Hepatocyte (in vitro differentiated cells): ENCODE measurements around the gene PLAAT5. TPM values are rescaled to one million over a fixed set of nuclear protein-coding genes. Genes with fewer than 3 reads are reported as not detected.
A peak's percentile ranks its signal among the peaks of the same experiment; 100 is the strongest.

Source experiments
- DNase-seq: peaks from one replicate; pipeline ENCODE4 v3.0.0-alpha.2; 2016; ENCODE audit warnings: low spot score
- H2AFZ ChIP-seq: fragments of 200-600 bp; sonication (generic); 2 replicates; pipeline ENCODE4 v1.6.0; 2016; ENCODE audit warnings: antibody characterized with exemption, mild to moderate bottlenecking
- H3K27ac ChIP-seq: fragments of 200-600 bp; sonication (generic); 2 replicates; pipeline ENCODE4 v1.5.1; 2016; ENCODE audit warnings: mild to moderate bottlenecking
- H3K27me3 ChIP-seq: fragments of 200-600 bp; sonication (generic); 2 replicates; pipeline ENCODE4 v1.6.1; 2016
- H3K36me3 ChIP-seq: fragments of 200-600 bp; sonication (generic); replicated peaks from 2 replicates; pipeline ENCODE4 v1.5.1; 2016; ENCODE audit warnings: low read depth; ENCODE audit not compliant: insufficient read depth
- H3K4me1 ChIP-seq: fragments of 200-600 bp; sonication (generic); 2 replicates; pipeline ENCODE4 v1.5.1; 2016; ENCODE audit warnings: mild to moderate bottlenecking, moderate library complexity; ENCODE audit not compliant: insufficient read depth
- H3K4me2 ChIP-seq: fragments of 200-600 bp; sonication (generic); 2 replicates; pipeline ENCODE4 v1.6.0; 2016
- H3K4me3 ChIP-seq: fragments of 200-600 bp; sonication (generic); 2 replicates; pipeline ENCODE4 v1.5.1; 2016; ENCODE audit warnings: mild to moderate bottlenecking
- H3K79me2 ChIP-seq: fragments of 200-600 bp; sonication (generic); 2 replicates; pipeline ENCODE4 v1.6.0; 2017; ENCODE audit warnings: mild to moderate bottlenecking
- H3K9me2 ChIP-seq: fragments of 200-600 bp; sonication (generic); replicated peaks from 2 replicates; pipeline ENCODE4 v1.6.0; 2017; ENCODE audit warnings: mild to moderate bottlenecking; ENCODE audit not compliant: insufficient read depth
- H3K9me3 ChIP-seq: fragments of 200-600 bp; sonication (generic); 2 replicates; pipeline ENCODE4 v1.5.1; 2016; ENCODE audit warnings: low read depth, mild to moderate bottlenecking
- H4K20me1 ChIP-seq: fragments of 200-600 bp; sonication (generic); 2 replicates; pipeline ENCODE4 v1.6.0; 2016; ENCODE audit warnings: mild to moderate bottlenecking; ENCODE audit not compliant: insufficient read depth, poor library complexity, severe bottlenecking
- EZH2 ChIP-seq: fragments of 200-600 bp; sonication (generic); IDR thresholded peaks from 2 replicates; pipeline ENCODE4 v1.6.1; 2016; ENCODE audit warnings: antibody characterized with exemption, mild to moderate bottlenecking, borderline replicate concordance
- EZH2phosphoT487 ChIP-seq: fragments of 200-600 bp; sonication (generic); IDR thresholded peaks from one replicate; pipeline ENCODE4 v1.6.1; 2018; ENCODE audit warnings: antibody characterized with exemption, mild to moderate bottlenecking, low read depth, moderate library complexity; ENCODE audit not compliant: unreplicated experiment, severe bottlenecking
- WGBS: methylation state at CpG from one replicate; pipeline ENCODE4 v1.1.6; 2016; ENCODE audit warnings: low lambda C conversion rate; ENCODE audit errors: missing lambda C conversion rate; 5-methylcytosine and 5-hydroxymethylcytosine counted together
- polyA plus RNA-seq: library from polyadenylated mRNA; unstranded; fragments of >200 nt; fragmentation: Nextera tagmentation; extraction: Ambion mirVana; gene quantifications from 2 replicates; pipeline ENCODE4 v1.2.1, GENCODE V29; 2016
- total RNA-seq: library from RNA; depleted of rRNA; stranded (reverse); fragments of >200 nt; gene quantifications from 2 replicates; pipeline ENCODE4 v1.2.3, GENCODE V29; 2014
- TF ChIP-seq, protein P1 (sequence below): fragments of 200-600 bp; sonication (generic); IDR thresholded peaks from 2 replicates; pipeline ENCODE4 v1.5.1; 2016; ENCODE audit warnings: antibody characterized with exemption, mild to moderate bottlenecking; ENCODE audit not compliant: poor library complexity

PLAAT5 gene, protein sequence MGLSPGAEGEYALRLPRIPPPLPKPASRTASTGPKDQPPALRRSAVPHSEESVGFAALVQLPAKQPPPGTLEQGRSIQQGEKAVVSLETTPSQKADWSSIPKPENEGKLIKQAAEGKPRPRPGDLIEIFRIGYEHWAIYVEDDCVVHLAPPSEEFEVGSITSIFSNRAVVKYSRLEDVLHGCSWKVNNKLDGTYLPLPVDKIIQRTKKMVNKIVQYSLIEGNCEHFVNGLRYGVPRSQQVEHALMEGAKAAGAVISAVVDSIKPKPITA
- total RNA-seq (0.92 and 1.6 TPM in 2 replicates), polyA plus RNA-seq (0.18 and 0.95 TPM in 2 replicates)

DNA sequence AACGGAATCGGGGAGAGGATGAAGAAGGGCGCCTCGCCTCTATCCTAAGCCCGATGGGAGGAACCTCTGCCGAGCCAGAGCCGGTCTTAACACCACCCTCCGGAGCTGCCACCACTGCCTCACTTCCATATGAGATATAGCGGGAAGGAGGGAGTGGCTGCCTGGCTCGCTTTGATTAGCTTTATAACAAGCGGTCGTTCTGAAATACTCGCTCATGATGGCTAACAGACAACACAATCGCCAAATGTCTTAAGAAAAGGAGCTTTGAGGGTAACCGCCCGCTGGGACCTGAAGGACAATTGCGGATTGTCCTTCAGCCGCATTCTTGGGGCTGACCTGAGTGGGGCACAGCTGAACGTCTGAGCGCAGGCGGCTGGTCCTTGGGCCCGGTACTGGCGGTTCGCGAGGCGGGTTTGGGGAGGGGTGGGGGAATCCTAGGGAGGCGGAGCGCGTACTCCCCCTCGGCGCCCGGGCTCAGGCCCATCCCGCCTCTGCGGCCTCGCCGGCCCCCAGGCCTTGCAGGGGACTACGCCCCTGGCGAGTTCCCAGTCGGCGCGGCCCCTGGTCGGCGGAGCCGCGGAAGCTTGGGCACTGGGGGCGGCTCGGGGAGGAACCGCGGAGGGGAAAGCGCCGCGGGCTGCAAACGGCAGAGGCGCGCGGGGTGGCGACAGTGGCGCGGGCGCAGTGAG lies at the start of gene PLAAT5:
Gene PLAAT5 (minus strand): TSS at position 617 of the 689 bp plus-strand sequence. CDS start 133 bp downstream, at position 484.
- H2AFZ ChIP-seq = peak within 1 kb of the TSS; percentile 67
- H3K79me2 ChIP-seq = no peaks in the 10 kb centered on the region
- peaks cover 5% of the 10 kb centered on the region for H3K27me3 ChIP-seq
- peak within 1 kb of the TSS; percentile 36 for H3K27ac ChIP-seq
- no peaks in the 10 kb centered on the region for H3K9me2 ChIP-seq
- DNase-seq = peak; percentile 55
- peak within 1 kb of the TSS; percentile 22 for H3K4me3 ChIP-seq
- WGBS = 9% methylated on average over 42 of the region's 60 CpGs
- no peaks in the 10 kb centered on the region for H3K36me3 ChIP-seq
- peaks cover 3% of the 10 kb centered on the region for H3K9me3 ChIP-seq
- H3K4me1 ChIP-seq = peaks cover 8% of the 10 kb centered on the region
- H4K20me1 ChIP-seq = no peaks in the 10 kb centered on the region
- TF ChIP-seq EZH2phosphoT487 (no peak), EZH2 (no peak)
- TF ChIP-seq, protein P1, sequence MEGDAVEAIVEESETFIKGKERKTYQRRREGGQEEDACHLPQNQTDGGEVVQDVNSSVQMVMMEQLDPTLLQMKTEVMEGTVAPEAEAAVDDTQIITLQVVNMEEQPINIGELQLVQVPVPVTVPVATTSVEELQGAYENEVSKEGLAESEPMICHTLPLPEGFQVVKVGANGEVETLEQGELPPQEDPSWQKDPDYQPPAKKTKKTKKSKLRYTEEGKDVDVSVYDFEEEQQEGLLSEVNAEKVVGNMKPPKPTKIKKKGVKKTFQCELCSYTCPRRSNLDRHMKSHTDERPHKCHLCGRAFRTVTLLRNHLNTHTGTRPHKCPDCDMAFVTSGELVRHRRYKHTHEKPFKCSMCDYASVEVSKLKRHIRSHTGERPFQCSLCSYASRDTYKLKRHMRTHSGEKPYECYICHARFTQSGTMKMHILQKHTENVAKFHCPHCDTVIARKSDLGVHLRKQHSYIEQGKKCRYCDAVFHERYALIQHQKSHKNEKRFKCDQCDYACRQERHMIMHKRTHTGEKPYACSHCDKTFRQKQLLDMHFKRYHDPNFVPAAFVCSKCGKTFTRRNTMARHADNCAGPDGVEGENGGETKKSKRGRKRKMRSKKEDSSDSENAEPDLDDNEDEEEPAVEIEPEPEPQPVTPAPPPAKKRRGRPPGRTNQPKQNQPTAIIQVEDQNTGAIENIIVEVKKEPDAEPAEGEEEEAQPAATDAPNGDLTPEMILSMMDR = no peak
- peak within 1 kb of the TSS; percentile 94 for H3K4me2 ChIP-seq

DNA sequence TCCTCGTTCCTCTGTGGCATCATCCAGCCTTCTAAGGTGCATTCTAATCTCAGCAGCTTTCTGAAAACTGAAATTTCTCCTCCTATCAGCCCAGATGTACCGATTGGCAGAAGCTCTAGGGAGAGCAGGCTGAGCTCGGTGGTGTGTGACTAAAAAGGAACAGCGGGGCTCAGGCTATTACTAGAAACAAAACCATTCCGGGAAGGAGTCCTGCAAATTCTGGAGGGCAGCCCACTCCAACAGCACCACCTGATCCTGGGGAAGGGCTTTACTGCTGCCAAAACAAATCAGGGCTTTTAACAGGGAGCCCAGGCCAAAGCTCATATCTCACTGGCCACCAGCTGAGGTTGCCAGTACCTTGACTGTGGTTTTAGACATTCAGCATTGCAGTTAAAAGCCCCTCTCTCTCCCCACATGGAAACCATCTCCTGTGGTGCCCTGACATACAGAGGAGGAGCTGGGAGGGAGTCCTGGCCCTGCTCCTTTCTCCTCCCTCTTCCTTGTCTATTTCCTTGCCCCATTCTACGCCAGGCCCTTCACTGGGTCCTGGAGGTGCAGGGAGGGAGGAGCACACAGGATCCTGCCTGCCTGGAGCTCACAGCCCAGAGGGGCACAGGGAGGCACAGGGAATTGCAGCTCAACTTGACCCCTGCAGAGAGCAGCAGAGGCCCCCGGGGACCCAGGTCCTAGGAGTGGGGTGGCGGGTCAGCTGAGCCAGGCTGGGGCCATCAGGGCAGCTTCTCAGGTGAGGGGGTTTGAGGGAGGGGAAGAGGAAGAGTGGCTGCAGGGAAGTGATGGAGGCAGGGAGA lies 46.5 kb upstream of the PLAAT5 start:
- Histone ChIP-seq H3K4me1 (peaks cover 10% of the 10 kb centered on the region), H3K79me2 (no peaks in the 10 kb centered on the region), H3K4me2 (peak overlapping the region; percentile 65), H3K27me3 (no peaks in the 10 kb centered on the region), H3K9me2 (no peaks in the 10 kb centered on the region), H2AFZ (peak overlapping the region; percentile 15), H3K9me3 (no peaks in the 10 kb centered on the region), H4K20me1 (no peaks in the 10 kb centered on the region), H3K4me3 (no peak overlapping the region), H3K36me3 (no peaks in the 10 kb centered on the region), H3K27ac (peak overlapping the region; percentile 21)
- no peak for DNase-seq
- 71% methylated on average over 8 of the region's 8 CpGs for WGBS
- TF ChIP-seq EZH2phosphoT487 (no peak), EZH2 (no peak)
- TF ChIP-seq, protein P1 = no peak

DNA sequence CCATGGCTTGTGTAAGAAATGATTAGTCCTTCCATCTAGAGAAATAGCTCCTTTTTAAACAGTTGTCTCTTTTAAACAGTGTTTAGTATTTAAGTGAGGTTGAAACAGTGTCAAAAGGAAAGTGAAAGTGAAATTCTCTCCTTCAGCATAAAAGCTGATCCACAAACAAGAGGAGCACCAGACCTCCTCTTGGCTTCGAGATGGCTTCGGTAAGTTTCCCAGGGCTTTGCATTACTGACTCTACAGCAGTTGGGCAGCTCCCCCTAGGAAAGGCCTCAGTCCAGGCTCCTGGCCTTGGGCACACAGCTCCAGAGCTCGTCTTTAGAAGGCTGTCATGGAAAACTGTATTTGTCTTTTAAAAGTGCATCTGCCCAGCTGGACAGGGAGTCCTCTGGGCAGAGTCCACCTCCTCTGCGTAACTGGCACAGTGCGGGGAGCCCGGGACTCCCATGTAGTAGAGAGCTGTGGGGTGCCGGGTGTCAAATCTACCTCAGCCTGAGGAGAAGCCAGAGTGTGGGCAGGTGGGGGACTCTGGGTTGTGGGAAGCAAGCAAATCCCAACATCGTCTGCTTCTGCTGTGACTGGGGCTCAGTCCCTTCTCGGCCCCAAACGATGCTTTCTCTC lies 45.8 kb upstream of the PLAAT5 start, which contains the start of gene PLAAT4:
Gene PLAAT4 (plus strand): TSS at position 140 of the 624 bp plus-strand sequence. CDS start 61 bp downstream, at position 201.
- Histone ChIP-seq H3K27me3 (no peaks in the 10 kb centered on the region), H2AFZ (peak within 1 kb of the TSS; percentile 17), H4K20me1 (no peaks in the 10 kb centered on the region), H3K27ac (peak within 1 kb of the TSS; percentile 21), H3K9me2 (no peaks in the 10 kb centered on the region), H3K4me3 (no peak within 1 kb of the TSS), H3K79me2 (no peaks in the 10 kb centered on the region), H3K4me1 (peaks cover 12% of the 10 kb centered on the region), H3K4me2 (peak within 1 kb of the TSS; percentile 65), H3K36me3 (no peaks in the 10 kb centered on the region), H3K9me3 (no peaks in the 10 kb centered on the region)
- WGBS = 77% methylated on average over 10 of the region's 10 CpGs
- peak; percentile 50 for DNase-seq
- no peak for TF ChIP-seq EZH2
